Activated naive CD8-positive, alpha-beta T cell (primary cell): Measurements from ENCODE around the gene CFAP300.

Source experiments
- H3K27ac Mint-ChIP-seq: one replicate; pipeline ENCODE4 v1.8.0; 2021; ENCODE audit warnings: mixed read lengths
- H3K27me3 Mint-ChIP-seq: one replicate; pipeline ENCODE4 v1.8.0; 2021; ENCODE audit warnings: mixed read lengths
- H3K36me3 Mint-ChIP-seq: one replicate; pipeline ENCODE4 v1.8.0; 2021; ENCODE audit warnings: mixed read lengths
- H3K4me1 Mint-ChIP-seq: one replicate; pipeline ENCODE4 v1.8.0; 2021; ENCODE audit warnings: low read depth, mixed read lengths
- H3K4me3 Mint-ChIP-seq: one replicate; pipeline ENCODE4 v1.8.0; 2021; ENCODE audit warnings: mild to moderate bottlenecking, mixed read lengths
- H3K9me3 Mint-ChIP-seq: one replicate; pipeline ENCODE4 v1.8.0; 2021; ENCODE audit warnings: low read depth, mixed read lengths

The CFAP300 gene

DNA sequence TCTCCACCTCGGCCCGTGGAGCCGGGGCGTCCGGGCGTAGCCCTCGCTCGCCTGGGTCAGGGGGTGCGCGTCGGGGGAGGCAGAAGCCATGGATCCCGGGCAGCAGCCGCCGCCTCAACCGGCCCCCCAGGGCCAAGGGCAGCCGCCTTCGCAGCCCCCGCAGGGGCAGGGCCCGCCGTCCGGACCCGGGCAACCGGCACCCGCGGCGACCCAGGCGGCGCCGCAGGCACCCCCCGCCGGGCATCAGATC lies 63.4 kb downstream of the CFAP300 start:
- peaks cover 27% of the 10 kb centered on the region for H3K27me3 Mint-ChIP-seq
- peaks cover 15% of the 10 kb centered on the region for H3K4me1 Mint-ChIP-seq
- H3K4me3 Mint-ChIP-seq, result no peak overlapping the region
- H3K36me3 Mint-ChIP-seq, result no peaks in the 10 kb centered on the region
- H3K9me3 Mint-ChIP-seq, result no peaks in the 10 kb centered on the region
- H3K27ac Mint-ChIP-seq, result no peak overlapping the region

DNA sequence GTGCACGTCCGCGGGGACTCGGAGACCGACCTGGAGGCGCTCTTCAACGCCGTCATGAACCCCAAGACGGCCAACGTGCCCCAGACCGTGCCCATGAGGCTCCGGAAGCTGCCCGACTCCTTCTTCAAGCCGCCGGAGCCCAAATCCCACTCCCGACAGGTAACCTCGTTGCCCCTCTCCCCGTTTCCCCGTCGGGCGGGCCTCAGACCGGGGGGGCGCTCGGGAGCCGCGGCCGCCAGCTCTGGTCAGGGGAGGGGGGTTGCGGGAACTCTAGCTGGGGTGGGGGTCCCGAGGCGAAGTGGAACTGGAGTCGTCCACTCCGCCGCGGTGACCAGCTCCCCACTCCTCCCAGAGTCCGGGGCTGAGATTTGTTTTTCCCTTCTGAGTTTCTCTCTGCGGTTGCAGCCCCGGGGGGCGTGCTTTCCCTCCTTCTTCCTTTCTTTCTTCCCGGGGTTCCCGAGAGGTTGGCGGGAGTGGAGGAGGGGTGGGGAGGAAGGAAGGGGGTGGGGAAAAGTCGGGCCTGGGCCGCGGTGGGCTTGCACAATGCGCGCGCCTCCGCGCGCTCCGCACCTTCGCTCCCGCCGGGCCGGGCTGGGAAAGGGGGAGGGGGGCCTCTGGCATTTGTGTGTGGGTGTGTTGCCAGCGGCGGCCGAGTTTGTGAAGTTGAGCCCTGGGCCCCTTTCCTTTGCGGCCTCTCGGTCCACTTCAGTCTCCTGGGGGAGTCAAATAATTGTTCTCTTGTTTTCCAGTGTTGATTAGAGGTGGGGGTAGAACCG lies 64.0 kb downstream of the CFAP300 start:
- Mint-ChIP-seq H3K27me3 (peaks cover 27% of the 10 kb centered on the region), H3K27ac (no peak overlapping the region), H3K36me3 (no peaks in the 10 kb centered on the region)

DNA sequence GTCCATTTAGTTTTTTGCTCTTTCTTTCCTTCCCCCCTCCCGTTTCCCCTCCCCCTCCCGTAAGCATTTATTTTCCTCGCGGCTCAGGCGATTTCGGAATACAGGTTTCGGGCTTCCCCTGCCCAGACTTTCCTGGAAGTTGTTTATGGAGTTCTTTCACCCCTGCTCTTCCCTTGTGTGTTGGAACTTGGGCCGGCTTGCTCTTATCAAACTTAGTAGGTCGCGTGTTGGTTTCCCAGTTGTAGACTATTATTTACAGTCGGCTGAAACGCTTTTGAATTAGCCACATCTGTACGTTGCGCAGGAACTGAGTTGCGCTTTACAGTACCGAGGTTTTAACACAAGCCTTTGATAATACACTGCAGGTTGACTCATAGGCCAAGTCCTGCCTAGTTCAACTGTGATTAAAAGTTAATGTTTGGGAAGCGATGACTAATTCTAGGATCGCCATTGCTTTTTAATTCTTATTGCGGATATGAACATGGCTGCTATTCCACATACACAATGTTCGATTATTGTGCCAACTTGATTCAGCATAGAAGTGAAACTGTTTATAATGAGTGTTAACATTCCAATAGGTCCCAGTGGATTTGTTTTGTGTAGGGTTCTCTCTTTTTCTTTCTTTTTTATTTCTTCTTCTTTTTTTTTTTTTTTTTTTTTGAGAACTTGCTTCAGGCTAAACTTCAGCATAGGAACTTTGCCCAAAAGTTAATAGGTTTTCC lies 64.7 kb downstream of the CFAP300 start:
- Mint-ChIP-seq H3K36me3 (no peaks in the 10 kb centered on the region), H3K4me3 (peak overlapping the region; percentile 87), H3K27ac (no peak overlapping the region), H3K4me1 (peaks cover 15% of the 10 kb centered on the region), H3K27me3 (peaks cover 29% of the 10 kb centered on the region), H3K9me3 (no peaks in the 10 kb centered on the region)

More for the DNA sequence above, 64.0 kb downstream of the CFAP300 start:
- H3K4me3 Mint-ChIP-seq, result peak overlapping the region; percentile 87
- no peaks in the 10 kb centered on the region for H3K9me3 Mint-ChIP-seq
- H3K4me1 Mint-ChIP-seq, result peaks cover 15% of the 10 kb centered on the region

DNA sequence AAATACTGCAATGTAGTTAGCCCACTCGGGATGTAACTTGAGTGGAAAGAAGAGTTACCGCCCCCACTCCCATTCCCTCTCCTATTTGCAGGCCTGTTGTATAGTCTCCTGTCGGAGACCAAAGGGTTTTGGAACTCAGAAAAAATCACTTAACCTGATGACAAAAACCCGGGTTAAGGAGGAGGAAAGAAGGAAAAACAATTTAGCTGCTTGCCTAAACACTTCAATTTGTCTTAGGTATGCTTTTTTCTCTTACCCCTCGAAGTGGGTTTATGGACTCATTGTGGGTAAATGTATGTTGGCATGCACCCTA lies 65.2 kb downstream of the CFAP300 start:
- Mint-ChIP-seq H3K27me3 (peaks cover 29% of the 10 kb centered on the region), H3K4me3 (peak overlapping the region; percentile 87), H3K36me3 (no peaks in the 10 kb centered on the region), H3K9me3 (no peaks in the 10 kb centered on the region), H3K27ac (no peak overlapping the region), H3K4me1 (peaks cover 15% of the 10 kb centered on the region)

DNA sequence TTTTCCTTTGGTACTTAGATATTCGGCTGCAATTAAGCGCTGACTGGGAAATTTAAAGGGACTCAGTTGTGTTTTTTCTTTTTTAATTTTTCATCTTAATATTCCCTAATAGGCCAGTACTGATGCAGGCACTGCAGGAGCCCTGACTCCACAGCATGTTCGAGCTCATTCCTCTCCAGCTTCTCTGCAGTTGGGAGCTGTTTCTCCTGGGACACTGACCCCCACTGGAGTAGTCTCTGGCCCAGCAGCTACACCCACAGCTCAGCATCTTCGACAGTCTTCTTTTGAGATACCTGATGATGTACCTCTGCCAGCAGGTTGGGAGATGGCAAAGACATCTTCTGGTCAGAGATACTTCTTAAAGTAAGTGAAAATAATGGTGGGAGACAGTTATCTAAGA lies 66.8 kb downstream of the CFAP300 start:
- H3K27ac Mint-ChIP-seq, result no peak overlapping the region
- no peak overlapping the region for H3K4me3 Mint-ChIP-seq
- H3K36me3 Mint-ChIP-seq, result no peaks in the 10 kb centered on the region
- no peaks in the 10 kb centered on the region for H3K9me3 Mint-ChIP-seq
- peaks cover 16% of the 10 kb centered on the region for H3K4me1 Mint-ChIP-seq
- H3K27me3 Mint-ChIP-seq, result peaks cover 28% of the 10 kb centered on the region

DNA sequence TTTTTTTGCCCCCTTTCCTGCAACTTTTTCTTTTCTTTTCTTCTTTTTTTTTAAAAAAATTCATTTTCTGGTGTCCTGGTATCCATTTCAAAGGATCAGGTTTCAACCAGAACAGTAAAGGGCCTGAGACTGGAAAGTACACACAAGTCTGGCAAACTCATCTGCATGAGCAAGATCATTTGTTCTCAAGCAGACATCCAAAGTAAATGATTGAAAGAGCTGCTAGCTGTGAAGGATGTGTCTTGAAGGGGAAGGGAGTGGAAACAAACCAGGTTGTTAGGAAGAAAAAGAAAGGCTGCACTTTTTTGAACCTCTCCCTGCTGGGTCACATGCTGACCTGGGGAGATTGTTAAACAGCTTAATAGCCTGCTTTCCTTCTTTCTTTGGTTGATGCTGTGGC lies 68.3 kb downstream of the CFAP300 start:
- Mint-ChIP-seq H3K4me3 (no peak overlapping the region), H3K9me3 (no peaks in the 10 kb centered on the region), H3K27me3 (peaks cover 27% of the 10 kb centered on the region), H3K36me3 (no peaks in the 10 kb centered on the region), H3K27ac (no peak overlapping the region), H3K4me1 (peaks cover 9% of the 10 kb centered on the region)

DNA sequence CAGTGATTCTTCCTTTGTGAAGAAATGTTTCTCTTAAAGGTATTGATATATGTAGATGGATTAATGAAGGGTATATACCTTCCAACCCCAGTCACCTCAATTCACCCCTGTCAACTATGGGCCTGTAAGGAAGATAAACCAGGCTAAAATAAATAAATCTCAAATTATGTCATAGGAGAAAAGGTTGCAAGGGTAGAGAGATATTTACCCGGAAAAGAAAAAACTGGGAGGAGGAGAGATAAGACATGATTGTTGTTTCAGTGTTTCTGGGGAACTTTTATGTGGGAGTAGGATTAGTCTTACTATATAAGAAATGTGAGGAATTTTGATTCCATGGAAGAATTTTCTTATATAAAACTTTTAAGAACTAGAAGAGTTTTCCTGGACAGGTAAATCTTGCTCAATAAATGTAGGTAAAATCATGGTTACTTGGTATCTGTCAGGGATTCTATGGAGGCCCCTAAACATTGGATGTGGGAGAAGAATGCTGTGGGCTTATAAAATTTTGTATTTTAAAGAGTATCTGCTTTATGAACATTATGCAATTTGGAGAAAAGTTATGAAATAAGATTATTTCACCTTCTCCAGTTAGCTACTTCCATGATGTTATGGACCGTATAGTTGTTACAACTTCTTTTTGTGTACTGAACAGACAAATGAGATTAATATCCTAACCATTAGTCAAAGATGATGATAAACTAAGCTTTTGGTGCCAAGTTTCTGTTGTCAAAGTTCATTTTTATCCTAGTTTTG lies 69.4 kb downstream of the CFAP300 start:
- H3K27ac Mint-ChIP-seq, result no peak overlapping the region
- no peak overlapping the region for H3K4me3 Mint-ChIP-seq
- H3K27me3 Mint-ChIP-seq, result peaks cover 29% of the 10 kb centered on the region
- H3K36me3 Mint-ChIP-seq, result no peaks in the 10 kb centered on the region
- H3K9me3 Mint-ChIP-seq, result no peaks in the 10 kb centered on the region
- peaks cover 8% of the 10 kb centered on the region for H3K4me1 Mint-ChIP-seq

DNA sequence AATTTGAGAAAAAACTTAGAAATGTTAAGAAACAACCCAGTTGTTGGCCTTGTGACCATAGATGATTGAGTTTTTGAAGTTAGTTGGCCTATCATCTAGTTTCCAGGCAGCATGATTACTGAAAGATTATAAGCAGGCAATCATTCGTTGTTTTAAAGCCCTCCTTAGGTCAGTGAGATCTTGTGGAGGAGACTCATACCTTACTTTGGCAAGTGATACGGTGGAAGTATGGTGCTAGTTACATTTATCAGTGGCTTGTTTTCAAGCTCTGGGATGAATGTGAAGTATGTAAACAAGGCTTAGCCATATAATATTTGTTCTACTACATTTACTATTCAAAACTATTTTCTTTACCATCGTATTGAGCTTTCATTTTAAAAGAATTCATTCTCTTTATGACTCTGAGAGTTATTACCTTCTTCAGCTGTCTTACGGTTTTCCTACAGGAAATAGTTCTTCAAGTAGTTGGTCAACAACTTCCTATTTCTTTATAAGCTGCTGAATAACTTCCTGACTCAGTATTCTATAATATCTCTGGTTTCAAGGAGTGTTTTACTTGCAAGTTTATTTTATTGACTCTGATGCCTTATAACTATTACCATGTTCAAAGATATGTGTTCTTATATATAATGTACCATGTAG lies 70.4 kb downstream of the CFAP300 start:
- peaks cover 1% of the 10 kb centered on the region for H3K4me1 Mint-ChIP-seq
- H3K4me3 Mint-ChIP-seq, result no peak overlapping the region
- H3K9me3 Mint-ChIP-seq, result no peaks in the 10 kb centered on the region
- H3K27me3 Mint-ChIP-seq, result peaks cover 30% of the 10 kb centered on the region
- H3K36me3 Mint-ChIP-seq, result no peaks in the 10 kb centered on the region
- no peak overlapping the region for H3K27ac Mint-ChIP-seq

DNA sequence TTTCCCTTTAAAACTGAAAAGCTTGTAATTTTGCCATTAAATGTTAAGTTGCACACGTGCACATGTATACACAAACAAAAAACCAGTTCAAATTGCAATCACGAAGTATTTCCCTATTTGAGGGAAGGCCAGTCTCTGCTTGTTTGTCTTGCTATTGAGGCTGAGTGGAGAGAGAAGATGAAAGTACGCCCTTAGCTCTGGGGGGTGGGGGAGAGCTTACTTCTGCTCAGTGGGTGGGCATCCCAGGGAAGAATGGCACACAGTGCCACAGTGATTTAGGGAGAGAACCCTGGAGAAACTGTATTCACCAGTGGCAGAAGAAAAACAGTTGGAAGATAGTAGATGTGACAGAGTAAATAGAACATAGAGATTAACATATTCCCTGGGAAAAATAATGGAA lies 71.7 kb downstream of the CFAP300 start:
- peaks cover 32% of the 10 kb centered on the region for H3K27me3 Mint-ChIP-seq
- H3K36me3 Mint-ChIP-seq, result no peaks in the 10 kb centered on the region
- no peak overlapping the region for H3K27ac Mint-ChIP-seq
- H3K9me3 Mint-ChIP-seq, result no peaks in the 10 kb centered on the region
- no peak overlapping the region for H3K4me3 Mint-ChIP-seq
- peaks cover 1% of the 10 kb centered on the region for H3K4me1 Mint-ChIP-seq

DNA sequence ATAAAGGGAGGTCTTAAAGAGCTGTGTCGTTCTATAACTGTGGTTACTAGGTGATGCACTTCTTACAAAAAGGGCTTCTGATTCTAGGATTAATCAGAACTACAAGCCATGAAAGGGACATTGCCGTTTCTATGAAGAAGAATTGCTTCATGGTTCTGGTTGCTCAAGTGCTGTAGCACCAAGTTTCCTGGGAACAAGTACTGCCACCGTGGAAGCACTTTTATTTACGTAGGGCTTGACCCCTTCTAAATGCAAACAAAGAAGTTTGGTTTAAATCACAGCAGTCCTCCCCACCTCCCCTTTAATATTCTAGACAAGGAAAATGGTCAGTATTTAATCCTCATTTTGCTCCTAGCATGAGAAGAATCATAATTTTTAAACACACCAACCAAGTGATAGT lies 72.8 kb downstream of the CFAP300 start:
- Mint-ChIP-seq H3K27me3 (peaks cover 33% of the 10 kb centered on the region), H3K4me3 (no peak overlapping the region), H3K27ac (no peak overlapping the region)

DNA sequence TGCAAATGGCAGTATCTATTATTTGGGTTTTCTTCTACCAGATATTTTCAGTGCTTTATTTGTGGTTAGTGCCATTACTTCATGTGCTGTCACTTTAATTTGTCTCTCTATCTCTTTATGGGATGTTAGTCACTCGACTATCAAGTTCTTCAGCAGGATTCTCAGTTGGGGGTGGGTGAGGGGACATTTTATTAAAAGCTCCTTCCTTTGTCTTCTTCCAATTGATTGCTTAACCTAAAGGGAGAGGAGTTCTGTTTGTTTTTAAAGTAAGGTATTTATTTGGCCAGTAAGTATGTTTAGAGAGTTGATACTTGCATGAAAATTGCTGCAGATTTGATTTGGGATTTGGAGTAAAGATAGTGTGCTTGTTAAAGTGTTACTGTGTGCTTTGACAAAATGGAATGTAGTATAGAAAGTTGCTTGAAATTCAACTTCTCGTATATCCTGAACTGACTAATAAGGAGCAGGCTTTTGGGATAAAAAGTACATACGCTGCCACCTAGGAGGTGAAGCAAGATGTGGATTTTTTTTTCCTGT lies 73.3 kb downstream of the CFAP300 start:
- H3K36me3 Mint-ChIP-seq, result no peaks in the 10 kb centered on the region
- no peak overlapping the region for H3K4me3 Mint-ChIP-seq
- no peak overlapping the region for H3K27ac Mint-ChIP-seq
- H3K27me3 Mint-ChIP-seq, result peaks cover 29% of the 10 kb centered on the region
- peaks cover 1% of the 10 kb centered on the region for H3K4me1 Mint-ChIP-seq
- no peaks in the 10 kb centered on the region for H3K9me3 Mint-ChIP-seq

More for the DNA sequence above, 72.8 kb downstream of the CFAP300 start:
- H3K4me1 Mint-ChIP-seq, result peaks cover 1% of the 10 kb centered on the region
- H3K9me3 Mint-ChIP-seq, result no peaks in the 10 kb centered on the region
- H3K36me3 Mint-ChIP-seq, result no peaks in the 10 kb centered on the region

DNA sequence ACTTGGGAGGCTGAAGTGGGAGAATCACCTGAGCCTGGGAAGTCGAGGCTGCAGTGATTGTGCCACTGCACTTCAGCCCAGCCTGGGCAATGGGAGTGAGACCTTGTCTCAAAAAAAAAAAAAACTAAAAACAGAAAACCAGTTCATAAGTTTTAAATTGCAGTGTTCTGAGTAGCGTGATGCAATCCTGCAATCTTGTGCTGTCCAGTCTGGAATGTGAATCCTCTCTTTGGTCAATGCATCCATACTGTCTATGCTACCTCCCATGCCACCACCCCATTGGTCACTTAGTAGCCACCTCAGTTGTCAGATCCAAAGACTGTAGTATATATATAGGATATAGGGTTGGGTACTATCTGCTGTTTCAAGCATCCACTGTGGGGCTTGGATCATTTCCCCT lies 74.1 kb downstream of the CFAP300 start:
- Mint-ChIP-seq H3K36me3 (no peaks in the 10 kb centered on the region), H3K9me3 (no peaks in the 10 kb centered on the region)

More for the DNA sequence above, 74.1 kb downstream of the CFAP300 start:
- H3K4me3 Mint-ChIP-seq, result no peak overlapping the region
- H3K27me3 Mint-ChIP-seq, result peaks cover 30% of the 10 kb centered on the region
- no peak overlapping the region for H3K27ac Mint-ChIP-seq
- peaks cover 1% of the 10 kb centered on the region for H3K4me1 Mint-ChIP-seq
